Inflammatory macrophage treated with lipopolysaccharide for 4 hours (primary cell): ENCODE results near the gene EBF3.

Source experiments
- DNase-seq: peaks from one replicate; pipeline ENCODE4 v3.0.0-alpha.2; 2020

Gene EBF3

DNA sequence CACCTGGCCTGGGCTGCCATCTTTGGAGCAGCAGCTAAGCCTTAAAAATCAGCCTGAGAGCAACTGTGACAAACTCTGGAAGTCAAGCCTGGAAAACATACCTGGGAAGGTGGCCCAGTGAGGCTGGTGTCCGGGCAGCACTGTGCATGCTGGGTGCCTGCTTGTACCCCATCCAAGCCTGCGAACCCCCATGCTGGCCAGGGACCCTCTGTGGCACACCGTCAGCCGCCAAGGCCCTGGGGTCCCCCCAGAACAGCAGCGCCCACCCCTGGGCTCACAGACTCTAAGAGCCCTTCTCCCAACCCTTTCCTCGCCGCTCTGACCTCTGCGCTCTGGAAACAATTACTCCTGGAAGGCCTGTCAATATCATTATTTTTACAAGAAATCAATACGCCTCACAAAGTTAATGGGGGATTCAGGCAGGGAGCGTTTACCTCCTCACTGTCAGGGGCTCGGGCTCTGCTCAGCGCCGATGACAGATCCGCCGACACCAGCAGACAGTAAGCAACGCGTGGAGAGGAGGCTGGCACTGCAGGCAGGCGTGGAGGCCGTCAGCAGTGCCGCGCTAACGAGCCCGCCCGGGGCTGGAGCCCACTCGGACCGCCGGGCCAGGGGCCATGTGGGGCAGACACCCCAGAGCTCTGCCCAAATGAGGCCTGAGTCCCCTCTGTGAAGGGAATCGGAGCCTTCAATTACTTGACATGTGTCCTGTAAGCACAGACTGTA lies 54.4 kb downstream of the EBF3 start:
- DNase-seq, result no peak

DNA sequence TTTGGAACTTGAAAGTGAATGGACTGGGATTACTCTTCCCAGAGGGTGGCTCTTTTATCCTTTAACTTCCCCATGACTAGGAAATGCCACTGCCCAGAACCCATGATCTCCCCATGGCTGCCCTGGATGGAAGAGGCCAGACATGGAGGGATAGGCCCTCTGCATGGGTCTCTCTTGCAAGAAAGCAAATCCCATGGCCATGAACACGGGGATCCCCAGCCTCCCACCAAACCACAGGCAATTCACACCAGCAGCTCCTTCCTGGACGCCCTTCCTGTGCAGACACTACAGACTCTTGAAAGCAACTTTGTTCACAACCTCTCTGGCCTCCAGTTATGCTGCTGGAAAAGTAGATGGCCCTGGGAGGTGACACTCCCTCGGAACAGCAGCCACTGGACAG lies 55.0 kb downstream of the EBF3 start:
- no peak for DNase-seq

DNA sequence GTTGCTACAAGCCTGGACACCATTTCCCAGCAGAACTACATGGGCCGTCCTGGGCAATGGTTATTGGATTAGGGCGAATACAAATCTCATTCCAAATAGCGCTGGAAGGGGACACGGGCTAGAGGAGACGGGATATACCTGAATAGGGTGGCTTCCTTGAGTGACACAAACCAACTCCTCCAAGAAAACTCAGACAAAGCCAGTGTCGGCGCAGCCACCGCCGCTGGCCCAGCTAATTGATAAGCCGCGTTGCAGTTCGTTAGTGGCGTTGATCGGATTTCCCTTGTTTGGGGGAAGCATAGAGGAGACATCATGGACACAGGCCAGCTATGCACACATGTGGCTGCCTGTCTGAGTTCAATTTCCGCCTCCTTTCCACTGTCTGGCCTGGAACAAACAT lies 55.7 kb downstream of the EBF3 start:
- DNase-seq, result no peak

DNA sequence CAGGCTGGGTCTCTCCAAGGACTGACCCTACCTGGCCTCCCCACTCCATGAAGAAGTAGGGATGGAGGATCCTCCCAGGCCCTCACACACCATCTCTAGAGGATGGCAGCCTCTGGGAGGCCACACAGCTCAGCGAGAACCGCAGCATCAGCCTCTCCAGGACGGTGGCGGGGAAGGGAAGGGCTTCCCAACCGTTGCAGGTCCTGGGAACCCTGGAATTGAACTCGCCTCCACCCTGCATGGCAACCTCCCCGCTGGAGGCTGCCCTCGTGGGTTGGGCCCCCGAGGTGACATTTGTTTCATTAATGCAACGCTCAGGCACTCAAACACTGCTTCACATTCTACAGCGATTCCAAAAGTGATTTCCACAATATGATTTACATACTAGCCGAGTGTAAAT lies 58.5 kb downstream of the EBF3 start:
- DNase-seq, result no peak

DNA sequence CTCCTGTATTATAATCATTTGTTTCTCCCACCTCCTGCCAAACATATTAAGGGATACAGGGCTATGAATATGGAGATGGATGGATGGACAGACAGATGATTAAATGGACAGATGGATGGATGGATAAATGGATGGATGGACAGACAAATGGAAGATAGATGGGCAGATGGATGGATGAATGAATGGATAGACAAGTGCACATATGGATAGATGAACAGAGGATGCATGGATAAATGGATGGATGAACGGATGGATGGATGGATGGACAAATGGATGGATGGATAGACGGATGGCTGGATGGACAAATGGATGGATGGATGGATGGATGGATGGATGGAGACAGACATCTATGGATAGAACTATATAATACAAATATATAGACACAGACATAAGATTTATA lies 59.8 kb downstream of the EBF3 start:
- DNase-seq, result no peak

DNA sequence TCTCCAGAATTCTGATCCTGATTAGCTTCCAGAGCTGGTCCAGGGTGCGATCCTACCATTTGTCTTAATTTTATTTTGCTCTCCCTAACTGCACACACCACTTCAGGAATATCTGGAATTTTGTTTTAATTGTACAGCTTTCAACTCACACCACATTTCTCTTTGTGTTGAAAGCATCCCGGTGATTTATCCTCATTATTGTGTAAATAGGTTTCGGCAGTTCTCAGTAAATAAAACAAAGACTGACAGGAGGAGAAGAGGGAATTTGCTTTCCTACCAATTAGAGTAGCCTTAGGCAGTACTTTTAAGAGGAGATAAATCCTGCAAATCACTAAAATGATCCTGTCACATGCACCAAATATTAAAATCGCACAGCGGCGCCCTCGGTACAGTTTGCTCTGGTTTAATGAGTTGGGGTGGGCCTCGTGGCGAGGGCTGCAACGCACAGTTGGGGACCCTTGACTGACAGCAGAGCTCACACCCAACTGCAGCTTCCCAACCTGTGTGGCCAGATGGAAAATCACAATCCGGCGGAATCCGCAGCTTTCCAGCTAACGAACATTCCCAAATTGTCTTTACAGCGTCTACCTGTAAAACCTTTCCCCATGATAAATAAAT lies 62.6 kb downstream of the EBF3 start:
- DNase-seq, result no peak

DNA sequence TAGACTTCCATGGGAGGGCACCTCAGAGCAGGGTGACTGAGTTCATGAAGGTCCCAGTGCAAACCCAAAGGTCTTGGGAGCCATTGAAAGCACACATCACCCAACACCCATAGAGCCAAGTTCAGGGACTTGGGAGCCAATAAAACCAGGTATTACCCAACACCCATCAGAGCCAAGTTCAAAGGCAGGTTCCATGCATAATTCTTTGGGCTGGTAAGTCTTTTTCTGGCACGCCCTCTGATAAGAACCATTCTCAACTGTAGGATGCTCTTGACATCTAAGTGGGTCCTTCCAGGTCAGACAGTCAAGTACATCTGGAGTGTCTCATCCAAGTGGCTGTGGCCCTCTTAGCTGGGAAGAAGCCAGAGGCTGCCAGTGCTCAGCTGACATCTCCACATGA lies 63.2 kb downstream of the EBF3 start:
- DNase-seq, result no peak

DNA sequence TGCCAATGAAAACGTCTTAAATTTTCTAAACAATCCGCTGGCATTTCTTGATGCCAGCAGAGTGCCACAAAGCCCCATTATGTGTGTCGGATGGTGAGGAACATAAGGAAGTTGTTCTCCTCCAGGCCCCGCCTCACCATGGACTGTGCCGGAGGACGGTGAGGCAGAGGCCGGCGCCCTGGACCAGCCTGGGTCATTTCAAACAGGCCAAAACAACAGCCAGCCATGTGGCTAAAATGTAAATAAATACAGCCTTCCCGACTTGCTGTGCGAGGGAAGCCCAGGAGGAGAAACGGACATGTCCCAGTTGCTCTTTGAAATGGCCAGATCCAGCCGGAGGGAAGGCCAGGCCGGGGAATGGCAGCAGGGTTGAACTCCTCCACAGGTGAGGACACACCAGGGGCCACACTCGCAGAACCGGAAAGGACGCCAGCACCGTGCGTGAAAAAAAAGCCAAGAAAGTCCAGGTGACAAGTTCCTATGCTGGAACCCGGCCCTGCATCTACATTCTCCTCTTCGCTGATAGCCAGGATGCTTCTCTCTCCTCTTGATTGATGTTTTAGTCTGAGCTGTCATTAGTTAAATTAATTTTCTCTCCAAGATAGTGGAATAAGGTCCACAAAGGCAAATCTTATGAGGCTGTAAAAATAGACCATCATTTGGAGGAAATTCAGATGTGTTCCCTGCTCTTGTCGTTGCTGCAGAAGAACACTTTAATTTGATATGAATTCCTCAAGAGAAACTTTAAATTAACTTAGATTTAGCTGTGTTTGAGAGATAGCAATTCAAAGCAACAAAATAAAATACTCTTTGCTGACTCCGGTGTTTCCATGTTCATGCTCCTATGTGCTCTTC lies 64.6 kb downstream of the EBF3 start:
- DNase-seq, result no peak

DNA sequence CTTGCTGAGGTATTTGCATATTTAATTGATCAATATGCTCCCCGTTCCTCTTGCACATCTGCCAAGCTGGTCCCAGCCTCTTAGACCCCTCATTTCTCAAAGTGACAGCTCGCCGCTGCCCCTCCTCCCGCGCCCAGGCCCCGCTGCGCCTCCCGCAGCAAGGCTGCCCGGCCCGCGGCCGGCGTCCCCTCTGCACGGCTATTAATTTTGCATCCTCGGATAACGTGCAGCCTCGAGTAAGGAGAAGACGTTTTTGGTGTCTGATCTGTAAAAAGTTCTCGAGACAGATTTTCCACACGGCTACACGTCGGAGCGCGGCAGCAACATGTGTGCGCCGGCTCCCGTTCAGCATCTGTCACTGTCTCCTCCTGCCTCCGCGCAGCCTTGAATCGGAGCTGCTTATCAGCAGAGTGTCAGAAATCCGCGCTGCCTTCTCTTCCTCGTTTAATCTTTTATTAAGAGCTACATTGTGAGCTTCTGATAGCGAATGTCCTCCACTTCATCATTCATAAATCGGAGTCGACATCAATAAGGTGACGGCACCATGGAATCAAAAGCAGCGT lies 65.3 kb downstream of the EBF3 start:
- DNase-seq, result no peak

DNA sequence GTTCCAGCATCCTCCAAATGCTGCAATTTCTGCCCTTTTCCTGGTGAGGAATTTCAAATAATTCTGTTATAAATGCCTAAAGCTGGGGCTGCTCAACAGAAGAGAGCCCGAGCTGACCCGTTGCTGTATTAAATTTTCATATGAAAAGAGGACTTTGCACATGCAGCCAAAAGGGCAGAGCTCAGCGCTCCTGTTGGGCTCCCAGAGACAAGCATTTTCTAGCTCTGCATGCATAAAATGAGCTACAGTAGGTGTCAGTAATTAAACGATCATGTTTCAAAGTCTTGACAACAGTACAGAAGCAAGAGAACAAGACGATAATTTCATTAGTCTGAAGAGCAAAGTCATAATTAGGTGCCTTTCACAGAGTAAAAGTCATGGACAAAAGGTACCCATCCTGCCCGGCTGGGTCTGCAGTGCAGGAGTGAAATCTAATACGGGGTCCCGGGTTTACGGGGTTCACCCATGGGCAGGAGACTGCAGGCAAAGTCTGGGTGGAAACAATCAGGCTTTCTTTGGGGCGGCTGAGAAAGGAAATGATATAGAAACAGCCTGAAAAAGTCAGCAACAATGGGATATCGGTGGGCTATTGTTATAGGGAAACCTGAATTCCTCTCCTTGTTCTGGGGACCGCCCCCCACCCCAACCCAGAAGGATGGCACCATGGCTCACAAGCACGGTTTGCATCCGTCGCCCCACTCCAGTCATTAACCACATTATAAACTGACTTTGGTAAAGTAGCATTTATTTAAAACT lies 66.0 kb downstream of the EBF3 start:
- no peak for DNase-seq

DNA sequence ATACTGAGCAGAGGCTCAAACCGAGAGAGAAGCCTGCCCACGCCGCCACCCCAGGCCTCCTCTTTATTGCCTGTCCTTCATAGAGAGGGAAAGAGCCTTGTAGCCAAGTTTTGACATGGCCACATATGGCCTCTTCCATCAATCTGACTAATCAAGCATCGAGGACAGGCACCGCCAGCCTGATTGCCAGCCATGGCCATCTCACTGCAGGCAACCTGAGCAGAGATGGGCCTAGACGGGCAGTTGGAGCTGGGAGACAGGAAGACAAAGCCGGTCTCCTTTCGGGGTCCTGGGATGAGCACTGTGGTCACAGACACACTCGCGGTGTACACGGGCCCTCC lies 67.2 kb downstream of the EBF3 start:
- no peak for DNase-seq

DNA sequence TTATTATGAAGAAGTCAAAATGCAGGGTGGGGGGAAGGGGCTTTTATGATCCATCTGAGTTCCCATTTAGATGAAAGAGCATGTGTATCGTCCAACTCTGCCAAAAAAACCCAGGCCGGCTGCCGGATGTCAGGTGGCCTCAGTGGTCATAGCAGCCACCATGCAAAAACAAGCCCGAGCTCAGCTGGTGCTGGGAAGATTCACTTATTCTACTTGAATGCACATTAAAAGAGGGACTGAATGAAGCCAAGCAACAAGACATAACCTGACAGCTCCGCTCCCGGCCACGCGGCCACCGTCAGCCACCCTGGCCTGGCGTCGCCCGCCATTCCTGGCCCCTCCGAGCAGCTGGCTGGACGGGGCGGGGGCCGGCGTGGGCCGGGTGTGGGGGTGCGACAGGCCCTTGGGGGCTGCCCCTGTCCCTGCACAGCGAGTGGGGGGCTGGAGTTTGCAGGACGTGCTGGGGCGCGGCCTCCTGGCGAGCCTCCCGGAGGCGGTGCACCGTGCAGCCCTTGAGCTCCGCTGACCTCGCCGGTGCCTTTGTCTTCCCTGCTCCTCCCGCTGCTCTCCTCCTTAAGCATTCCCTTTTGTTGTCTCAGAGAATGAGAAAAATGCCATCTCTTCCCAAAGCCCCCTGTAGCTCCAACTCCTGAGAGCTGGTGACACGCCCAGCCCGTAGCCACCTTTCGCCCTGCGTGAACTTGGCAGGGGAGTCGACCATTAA lies 67.8 kb downstream of the EBF3 start:
- DNase-seq, result no peak

DNA sequence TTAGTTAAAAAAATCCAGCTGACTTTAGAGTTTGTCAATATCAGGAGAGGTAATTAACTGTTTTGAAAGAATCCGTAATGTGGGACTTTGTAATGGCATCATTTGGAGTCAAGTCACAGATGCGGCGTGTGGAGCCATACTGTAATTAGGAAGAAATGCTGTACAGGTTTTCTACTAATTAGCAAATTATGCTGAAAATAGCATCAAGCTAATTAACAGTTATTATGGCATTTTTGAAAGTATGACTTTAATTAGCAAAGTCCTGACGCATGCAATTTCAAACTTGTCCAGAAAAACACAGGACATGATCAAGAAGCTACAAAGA lies 68.3 kb downstream of the EBF3 start:
- no peak for DNase-seq

DNA sequence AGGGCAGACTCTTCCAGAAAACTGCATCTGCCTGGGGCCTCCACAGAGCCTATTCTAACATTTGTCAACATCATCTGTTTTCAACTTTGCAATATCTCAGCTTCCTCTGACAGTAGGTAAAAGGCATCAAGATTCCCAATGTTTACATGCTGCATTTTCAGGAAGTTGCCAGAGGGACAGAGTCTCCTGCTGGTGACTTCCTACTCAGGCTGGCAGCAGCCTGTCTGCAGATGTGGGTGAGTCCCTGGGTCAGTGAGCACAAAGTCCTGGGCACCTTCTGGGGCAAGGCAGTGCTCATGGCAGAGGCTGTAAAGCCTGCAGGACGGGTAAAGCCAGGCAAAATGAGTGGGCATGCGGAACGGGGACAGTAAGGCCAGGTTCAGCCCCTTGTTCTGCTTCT lies 69.4 kb downstream of the EBF3 start:
- no peak for DNase-seq

DNA sequence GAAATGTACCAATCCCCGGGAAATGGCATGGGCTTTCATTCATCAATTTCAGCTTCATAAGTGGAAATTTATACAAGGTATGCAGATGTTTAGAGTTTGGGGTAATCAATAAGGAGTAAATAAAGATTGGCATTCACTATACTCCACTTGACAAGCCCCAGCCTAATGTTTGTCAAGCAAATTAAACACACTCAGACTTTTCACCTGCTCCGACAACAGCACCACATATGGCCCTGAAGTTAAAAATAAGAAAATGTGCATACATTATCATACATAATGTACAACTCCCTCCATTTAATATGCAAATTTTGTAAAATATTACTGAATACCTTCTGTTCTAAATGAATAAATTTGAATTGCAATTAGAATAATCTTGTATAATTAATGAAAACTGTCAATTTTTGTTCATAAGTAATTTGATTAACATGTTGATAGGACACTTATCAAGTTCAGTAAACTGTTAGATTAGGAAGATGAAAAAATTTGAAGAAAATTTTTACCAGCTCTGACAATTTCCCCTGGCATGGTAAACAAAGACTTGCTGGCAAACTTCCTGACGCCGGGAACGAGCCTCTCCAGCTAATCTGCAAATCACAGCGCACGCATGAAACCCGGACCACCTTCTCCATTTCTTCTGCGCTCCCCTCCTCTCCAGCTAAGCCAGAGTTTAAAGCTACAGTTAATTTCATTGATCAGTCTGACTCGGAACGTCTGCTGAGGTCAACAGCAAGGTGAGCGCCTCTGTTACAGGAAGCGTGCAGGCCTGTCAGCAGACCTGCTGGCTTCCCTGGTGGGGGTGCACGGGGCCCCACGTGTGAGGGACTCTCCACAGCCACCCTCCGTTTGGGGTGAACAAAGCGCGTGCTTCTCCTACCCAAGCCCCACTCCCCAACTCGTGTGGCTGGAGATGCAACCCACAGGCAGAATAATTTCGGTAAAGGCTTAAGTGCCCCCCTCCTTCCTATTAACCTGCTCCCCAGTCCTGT lies 70.7 kb downstream of the EBF3 start:
- no peak for DNase-seq

DNA sequence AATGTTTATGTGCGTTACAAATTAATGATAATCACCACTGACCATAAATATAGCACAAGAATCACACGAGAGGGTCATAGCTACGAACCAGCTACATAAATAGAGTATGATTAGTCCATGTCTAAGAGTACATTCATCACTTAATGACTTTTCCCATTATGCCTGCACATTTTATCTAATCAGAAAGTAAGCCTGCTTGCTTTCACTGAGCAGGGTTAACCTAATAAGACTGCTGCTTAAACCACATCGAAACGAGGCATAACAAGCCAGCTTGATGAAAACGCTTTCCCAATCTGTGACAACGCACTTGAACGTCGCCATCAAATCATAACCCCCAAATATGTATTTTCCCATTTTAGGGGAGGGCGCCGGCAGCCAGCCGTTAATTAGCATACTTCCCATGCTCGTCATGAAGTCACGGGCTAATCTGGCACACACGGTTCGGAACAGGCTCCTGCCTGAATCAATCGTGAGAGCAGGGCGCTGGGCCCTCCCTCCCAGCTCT lies 71.5 kb downstream of the EBF3 start:
- no peak for DNase-seq

DNA sequence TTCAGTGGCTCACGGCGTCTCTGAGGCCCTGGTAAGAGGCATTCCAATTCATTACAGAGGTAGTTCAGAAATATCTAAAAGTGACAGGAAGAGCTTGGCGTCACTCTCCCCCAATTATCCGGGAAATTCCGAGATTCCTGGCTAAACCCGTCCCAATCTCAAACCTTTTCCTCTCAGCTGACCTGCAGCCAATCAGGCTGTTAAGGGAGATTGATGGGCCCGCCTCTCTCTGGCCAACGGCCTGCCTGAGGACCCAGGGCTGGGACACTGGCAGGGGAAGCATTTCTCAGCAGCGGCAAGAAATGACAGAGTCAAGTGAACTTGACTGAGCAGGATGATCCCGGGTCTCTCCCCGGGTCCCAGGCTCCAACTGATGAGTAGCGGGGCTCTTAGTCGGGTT lies 72.3 kb downstream of the EBF3 start:
- DNase-seq, result no peak

DNA sequence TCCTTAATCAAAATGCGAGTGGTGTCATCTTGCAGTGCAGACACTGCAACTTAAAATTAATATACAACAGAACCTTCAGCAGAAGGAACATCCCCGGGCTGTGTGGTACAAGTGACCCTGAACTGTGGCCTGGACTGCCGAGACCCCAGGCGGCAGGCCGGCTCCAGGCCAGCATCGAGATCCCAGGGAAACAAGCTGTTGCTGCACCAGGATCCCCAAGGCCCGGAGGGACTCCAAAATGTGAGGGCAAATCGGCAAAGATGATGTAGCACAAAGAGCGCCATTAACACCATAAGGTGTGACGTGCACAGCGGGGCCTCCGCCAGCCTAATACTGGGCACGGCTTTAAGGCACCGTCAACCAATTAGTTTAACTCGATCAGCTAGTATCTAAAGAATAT lies 73.9 kb downstream of the EBF3 start:
- DNase-seq, result no peak

DNA sequence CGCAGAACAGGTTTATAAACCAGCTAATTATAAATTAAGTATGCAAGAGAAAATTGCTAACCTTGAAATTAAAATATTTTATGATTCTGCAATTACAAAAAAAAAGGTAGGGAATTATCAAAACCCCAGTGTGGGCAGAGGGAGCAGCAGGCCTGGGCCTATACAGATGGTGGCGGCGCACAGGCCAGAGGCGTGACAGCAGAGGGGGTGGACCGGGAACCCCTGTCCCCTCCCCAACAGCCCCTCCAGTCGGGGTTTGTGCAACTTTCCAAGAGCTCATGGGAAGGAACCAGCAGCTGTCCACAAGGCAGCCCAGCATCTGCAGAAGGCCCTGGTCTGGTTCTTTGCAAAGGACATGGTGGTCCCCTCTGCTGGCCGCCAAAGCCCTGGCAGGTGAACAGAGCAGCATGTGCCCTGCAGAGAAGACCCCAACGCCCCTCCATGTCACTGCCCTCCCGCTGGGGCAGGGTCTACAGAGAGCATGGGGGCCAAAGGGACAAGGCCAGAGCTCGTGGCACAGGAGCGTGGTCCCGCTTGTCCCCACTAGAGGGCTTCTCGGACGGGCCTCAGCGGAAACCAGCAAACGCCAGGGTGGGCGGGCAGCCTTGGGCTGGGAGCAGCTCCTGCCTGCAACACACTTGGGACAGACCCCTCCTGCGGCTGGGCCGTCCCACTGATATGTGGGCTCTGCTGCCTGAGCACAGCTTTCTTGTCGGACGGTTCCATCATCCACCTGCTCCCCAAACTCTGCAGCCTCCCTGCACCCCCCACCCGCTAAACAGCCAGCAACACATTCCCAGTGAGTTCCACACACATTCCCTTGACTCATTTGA lies 75.1 kb downstream of the EBF3 start:
- no peak for DNase-seq
